CD4-positive, CD25-positive, alpha-beta regulatory T cell (primary cell): ENCODE measurements around the gene NXN. TPM values are rescaled to one million over a fixed set of nuclear protein-coding genes. Genes with fewer than 3 reads are reported as not detected.
A peak's percentile ranks its signal among the peaks of the same experiment; 100 is the strongest.

ENCODE experiments used
- ATAC-seq, 2 donors: fragments of 150-1000 bp; cut with Tn5 transposase; one replicate each; pipeline ENCODE4 v1.10.0; 2021; ENCODE audit warnings: low read depth in 2 of 2, moderate number of reproducible peaks in 2 of 2, moderate library complexity in 1 of 2
- DNase-seq, 3 donors: peaks; one replicate each; pipeline versions ENCODE4 v3.0.0 to v3.0.0-alpha.2; 2012 to 2022; ENCODE audit warnings: mixed read lengths in 1 of 3
- H3K27ac ChIP-seq: one replicate; pipeline ENCODE4 v1.7.0; 2013; ENCODE audit warnings: mild to moderate bottlenecking, low read length; ENCODE audit not compliant: insufficient read depth, poor library complexity, severe bottlenecking
- H3K27me3 ChIP-seq: one replicate; pipeline ENCODE4 v1.7.0; 2013; ENCODE audit warnings: low read length; ENCODE audit not compliant: control insufficient read depth, insufficient read depth
- H3K36me3 ChIP-seq: one replicate; pipeline ENCODE4 v1.7.0; 2013; ENCODE audit warnings: mild to moderate bottlenecking, low read length, moderate library complexity; ENCODE audit not compliant: control insufficient read depth, insufficient read depth
- H3K4me1 ChIP-seq: 2 replicates; pipeline ENCODE4 v1.7.0; 2013; ENCODE audit warnings: mild to moderate bottlenecking, low read length; ENCODE audit not compliant: insufficient read depth, control insufficient read depth, poor library complexity, severe bottlenecking
- H3K4me3 ChIP-seq: one replicate; pipeline ENCODE4 v1.7.0; 2013; ENCODE audit warnings: low read depth, mild to moderate bottlenecking, low read length, moderate library complexity
- H3K9me3 ChIP-seq, 2 experiments: 1 replicate in 1 of 2; 2 replicates in 1 of 2; pipeline ENCODE4 v1.7.0; 2013; ENCODE audit warnings: low read length in 2 of 2, mild to moderate bottlenecking in 1 of 2, moderate library complexity in 1 of 2; ENCODE audit not compliant: control insufficient read depth in 2 of 2
- H3K27ac Mint-ChIP-seq, 3 donors: one replicate each; pipeline ENCODE4 v1.8.0; 2020 to 2022; ENCODE audit warnings: mild to moderate bottlenecking in 3 of 3, mixed read lengths in 3 of 3, moderate library complexity in 2 of 3
- H3K27me3 Mint-ChIP-seq: one replicate; pipeline ENCODE4 v1.8.0; 2022; ENCODE audit warnings: mild to moderate bottlenecking, mixed read lengths
- H3K36me3 Mint-ChIP-seq: one replicate; pipeline ENCODE4 v1.8.0; 2020; ENCODE audit warnings: mixed read lengths
- H3K4me1 Mint-ChIP-seq, 4 donors: one replicate each; pipeline ENCODE4 v1.8.0; 2020 to 2022; ENCODE audit warnings: mixed read lengths in 4 of 4, mild to moderate bottlenecking in 1 of 4
- H3K4me3 Mint-ChIP-seq, 4 donors: one replicate each; pipeline ENCODE4 v1.8.0; 2020 to 2022; ENCODE audit warnings: mild to moderate bottlenecking in 4 of 4, mixed read lengths in 4 of 4, moderate library complexity in 3 of 4
- H3K9me3 Mint-ChIP-seq, 7 donors: one replicate each; pipeline ENCODE4 v1.8.0; 2020 to 2022; ENCODE audit warnings: mixed read lengths in 7 of 7, mild to moderate bottlenecking in 3 of 7, moderate library complexity in 2 of 7
- polyA plus RNA-seq, 4 donors: library from polyadenylated mRNA; unstranded; fragments of 300-500 nt; fragmentation: Illumina TruSeq; gene quantifications; one replicate each; pipeline ENCODE4 v1.2.3, GENCODE V29; 2021
- total RNA-seq: library from RNA; stranded (reverse); gene quantifications from one replicate; pipeline ENCODE4 v1.2.3, GENCODE V29; 2022

NXN gene
- total and polyA plus RNA-seq, 5 donors from 2014 or later: 0.44 to 0.89 (median 0.65) TPM

- H3K27me3 Mint-ChIP-seq: peaks cover 34% of the 10 kb centered on the region
- H3K4me1 Mint-ChIP-seq: no peaks in the 10 kb centered on the region
Observed at GRCh38 chr17:903691-904481, 75.7 kb downstream of the NXN start.

GRCh38 chr17:902463-902862 lies 77.1 kb downstream of the NXN start:
- H3K4me1 Mint-ChIP-seq: no peaks in the 10 kb centered on the region

More at GRCh38 chr17:903691-904481, 75.7 kb downstream of the NXN start:
- Histone ChIP-seq H3K27me3 (no peaks in the 10 kb centered on the region), H3K9me3 (no peaks in the 10 kb centered on the region), H3K36me3 (no peaks in the 10 kb centered on the region), H3K4me1 (no peaks in the 10 kb centered on the region), H3K27ac (no peak overlapping the region), H3K4me3 (no peak overlapping the region)
- no peaks in the 10 kb centered on the region for H3K9me3 Mint-ChIP-seq
- DNase-seq (no peak), ATAC-seq (no peak)
- H3K4me3 Mint-ChIP-seq: no peak overlapping the region
- H3K36me3 Mint-ChIP-seq: no peaks in the 10 kb centered on the region
- H3K27ac Mint-ChIP-seq: no peak overlapping the region

GRCh38 chr17:901964-902363 lies 77.6 kb downstream of the NXN start:
- H3K27me3 Mint-ChIP-seq: peaks cover 35% of the 10 kb centered on the region
- Histone ChIP-seq H3K4me3 (no peak overlapping the region), H3K27me3 (no peaks in the 10 kb centered on the region), H3K36me3 (no peaks in the 10 kb centered on the region), H3K9me3 (no peaks in the 10 kb centered on the region), H3K27ac (no peak overlapping the region), H3K4me1 (no peaks in the 10 kb centered on the region)
- H3K4me1 Mint-ChIP-seq: no peaks in the 10 kb centered on the region
- H3K4me3 Mint-ChIP-seq: no peak overlapping the region
- no peaks in the 10 kb centered on the region for H3K36me3 Mint-ChIP-seq
- H3K27ac Mint-ChIP-seq: no peak overlapping the region
- DNase-seq (no peak), ATAC-seq (no peak)
- no peaks in the 10 kb centered on the region for H3K9me3 Mint-ChIP-seq

More at GRCh38 chr17:902463-902862, 77.1 kb downstream of the NXN start:
- no peaks in the 10 kb centered on the region for H3K9me3 ChIP-seq
- H3K27me3 Mint-ChIP-seq: peaks cover 34% of the 10 kb centered on the region
- no peak overlapping the region for H3K4me3 ChIP-seq
- no peaks in the 10 kb centered on the region for H3K4me1 ChIP-seq
- ATAC-seq: no peak
- no peak overlapping the region for H3K27ac ChIP-seq
- H3K4me3 Mint-ChIP-seq: no peak overlapping the region
- no peaks in the 10 kb centered on the region for H3K9me3 Mint-ChIP-seq
- DNase-seq: no peak
- H3K27me3 ChIP-seq: no peaks in the 10 kb centered on the region
- no peaks in the 10 kb centered on the region for H3K36me3 Mint-ChIP-seq
- no peaks in the 10 kb centered on the region for H3K36me3 ChIP-seq
- peak overlapping the region in 1 of 3 donors; percentile 61 for H3K27ac Mint-ChIP-seq

GRCh38 chr17:901191-901950 lies 78.2 kb downstream of the NXN start:
- Mint-ChIP-seq H3K27ac (no peak overlapping the region), H3K4me1 (no peaks in the 10 kb centered on the region), H3K27me3 (peaks cover 35% of the 10 kb centered on the region), H3K36me3 (no peaks in the 10 kb centered on the region), H3K4me3 (no peak overlapping the region), H3K9me3 (no peaks in the 10 kb centered on the region)
- Histone ChIP-seq H3K4me1 (no peaks in the 10 kb centered on the region), H3K27me3 (no peaks in the 10 kb centered on the region), H3K36me3 (no peaks in the 10 kb centered on the region), H3K27ac (no peak overlapping the region), H3K4me3 (no peak overlapping the region), H3K9me3 (no peaks in the 10 kb centered on the region)
- ATAC-seq (no peak), DNase-seq (no peak)

GRCh38 chr17:900336-900934 lies 79.1 kb downstream of the NXN start:
- Histone ChIP-seq H3K4me1 (no peaks in the 10 kb centered on the region), H3K9me3 (no peaks in the 10 kb centered on the region), H3K4me3 (no peak overlapping the region), H3K36me3 (no peaks in the 10 kb centered on the region), H3K27me3 (no peaks in the 10 kb centered on the region), H3K27ac (no peak overlapping the region)
- no peak overlapping the region for H3K27ac Mint-ChIP-seq
- no peaks in the 10 kb centered on the region for H3K4me1 Mint-ChIP-seq
- no peaks in the 10 kb centered on the region for H3K36me3 Mint-ChIP-seq
- no peak overlapping the region for H3K4me3 Mint-ChIP-seq
- H3K9me3 Mint-ChIP-seq: no peaks in the 10 kb centered on the region
- H3K27me3 Mint-ChIP-seq: peaks cover 34% of the 10 kb centered on the region
- ATAC-seq (no peak), DNase-seq (no peak)

- ATAC-seq: no peak
- H3K9me3 ChIP-seq: no peaks in the 10 kb centered on the region
- H3K27ac ChIP-seq: no peak overlapping the region
- Mint-ChIP-seq H3K9me3 (no peaks in the 10 kb centered on the region), H3K27ac (no peak overlapping the region), H3K36me3 (no peaks in the 10 kb centered on the region), H3K27me3 (peaks cover 18% of the 10 kb centered on the region), H3K4me3 (no peak overlapping the region), H3K4me1 (no peaks in the 10 kb centered on the region)
- DNase-seq: no peak
- H3K36me3 ChIP-seq: no peaks in the 10 kb centered on the region
- H3K4me3 ChIP-seq: no peak overlapping the region
- no peaks in the 10 kb centered on the region for H3K27me3 ChIP-seq
- H3K4me1 ChIP-seq: no peaks in the 10 kb centered on the region
Observed at GRCh38 chr17:897970-898619, 81.5 kb downstream of the NXN start.

- no peaks in the 10 kb centered on the region for H3K4me1 Mint-ChIP-seq
- Histone ChIP-seq H3K4me3 (no peak overlapping the region), H3K27ac (no peak overlapping the region), H3K27me3 (no peaks in the 10 kb centered on the region), H3K36me3 (no peaks in the 10 kb centered on the region), H3K4me1 (no peaks in the 10 kb centered on the region), H3K9me3 (no peaks in the 10 kb centered on the region)
- DNase-seq: no peak
- H3K27me3 Mint-ChIP-seq: peaks cover 15% of the 10 kb centered on the region
- no peaks in the 10 kb centered on the region for H3K36me3 Mint-ChIP-seq
- no peak for ATAC-seq
- H3K4me3 Mint-ChIP-seq: no peak overlapping the region
- H3K9me3 Mint-ChIP-seq: no peaks in the 10 kb centered on the region
- no peak overlapping the region for H3K27ac Mint-ChIP-seq
Observed at GRCh38 chr17:896953-897661, 82.5 kb downstream of the NXN start.
